ENCODE data around the gene HPRT1.

Gene HPRT1

DNA sequence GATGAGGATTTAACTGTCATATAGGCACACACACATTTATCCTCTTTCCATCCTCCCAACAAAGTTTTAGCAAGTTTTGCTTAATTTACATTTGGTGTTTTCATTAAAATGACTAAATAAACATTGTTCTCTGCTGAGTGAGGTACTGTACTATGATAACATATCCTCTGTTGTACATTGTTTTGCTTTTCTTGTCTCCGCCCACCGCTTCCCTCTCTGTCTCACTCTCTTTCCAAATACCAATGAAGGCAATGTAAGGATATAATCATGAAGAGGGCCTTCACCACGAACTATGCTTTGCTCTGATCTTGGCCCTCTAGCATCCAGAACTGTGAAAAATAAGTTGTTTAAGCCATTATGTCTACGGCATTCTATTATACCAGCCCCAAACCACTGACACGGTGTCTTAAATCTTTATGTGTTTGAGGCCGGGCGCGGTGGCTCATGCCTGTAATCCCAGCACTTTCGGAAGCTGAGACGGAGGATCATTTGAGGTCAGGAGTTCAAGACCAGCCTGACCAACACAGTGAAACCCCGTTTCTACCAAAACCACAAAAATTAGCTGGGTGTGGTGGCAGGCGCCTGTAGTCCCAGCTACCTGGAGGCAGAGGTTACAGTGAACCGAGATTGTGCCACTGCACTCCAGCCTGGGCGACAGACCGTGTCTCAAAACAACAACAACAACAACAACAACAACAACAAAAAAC, 65.3 kb downstream of the HPRT1 start:
- TF ChIP-seq, protein P1, sequence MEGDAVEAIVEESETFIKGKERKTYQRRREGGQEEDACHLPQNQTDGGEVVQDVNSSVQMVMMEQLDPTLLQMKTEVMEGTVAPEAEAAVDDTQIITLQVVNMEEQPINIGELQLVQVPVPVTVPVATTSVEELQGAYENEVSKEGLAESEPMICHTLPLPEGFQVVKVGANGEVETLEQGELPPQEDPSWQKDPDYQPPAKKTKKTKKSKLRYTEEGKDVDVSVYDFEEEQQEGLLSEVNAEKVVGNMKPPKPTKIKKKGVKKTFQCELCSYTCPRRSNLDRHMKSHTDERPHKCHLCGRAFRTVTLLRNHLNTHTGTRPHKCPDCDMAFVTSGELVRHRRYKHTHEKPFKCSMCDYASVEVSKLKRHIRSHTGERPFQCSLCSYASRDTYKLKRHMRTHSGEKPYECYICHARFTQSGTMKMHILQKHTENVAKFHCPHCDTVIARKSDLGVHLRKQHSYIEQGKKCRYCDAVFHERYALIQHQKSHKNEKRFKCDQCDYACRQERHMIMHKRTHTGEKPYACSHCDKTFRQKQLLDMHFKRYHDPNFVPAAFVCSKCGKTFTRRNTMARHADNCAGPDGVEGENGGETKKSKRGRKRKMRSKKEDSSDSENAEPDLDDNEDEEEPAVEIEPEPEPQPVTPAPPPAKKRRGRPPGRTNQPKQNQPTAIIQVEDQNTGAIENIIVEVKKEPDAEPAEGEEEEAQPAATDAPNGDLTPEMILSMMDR (IDR thresholded peaks at IDR 0.05; ENCODE audit: borderline replicate concordance, insufficient read depth, low read depth, low read length) = no peak
- H3K4me3 ChIP-seq (ENCODE audit: low read depth, low read length) = no peak overlapping the region

DNA sequence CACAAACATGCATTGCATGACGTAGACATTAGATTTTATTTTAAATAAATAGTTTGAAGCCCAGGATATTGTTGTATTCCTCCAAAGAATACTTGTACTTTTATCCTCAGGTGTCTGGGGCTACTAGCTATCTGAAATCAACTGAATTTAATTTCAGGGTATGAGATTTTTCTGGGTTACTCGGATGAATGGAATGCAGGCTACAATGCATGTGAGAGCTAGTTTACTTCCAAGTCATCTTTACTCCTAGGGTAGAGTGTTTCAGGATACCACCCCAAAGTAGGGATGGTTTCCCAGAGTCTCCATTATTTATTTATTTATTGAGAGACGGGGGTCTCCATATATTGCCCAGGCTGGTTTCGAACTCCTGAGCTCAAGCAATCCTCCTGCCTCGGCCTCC, 66.4 kb downstream of the HPRT1 start:
- TF ChIP-seq, protein P1 (IDR thresholded peaks at IDR 0.05; ENCODE audit: borderline replicate concordance, insufficient read depth, low read depth, low read length) = no peak
- H3K4me3 ChIP-seq (ENCODE audit: low read depth, low read length) = no peak overlapping the region

DNA sequence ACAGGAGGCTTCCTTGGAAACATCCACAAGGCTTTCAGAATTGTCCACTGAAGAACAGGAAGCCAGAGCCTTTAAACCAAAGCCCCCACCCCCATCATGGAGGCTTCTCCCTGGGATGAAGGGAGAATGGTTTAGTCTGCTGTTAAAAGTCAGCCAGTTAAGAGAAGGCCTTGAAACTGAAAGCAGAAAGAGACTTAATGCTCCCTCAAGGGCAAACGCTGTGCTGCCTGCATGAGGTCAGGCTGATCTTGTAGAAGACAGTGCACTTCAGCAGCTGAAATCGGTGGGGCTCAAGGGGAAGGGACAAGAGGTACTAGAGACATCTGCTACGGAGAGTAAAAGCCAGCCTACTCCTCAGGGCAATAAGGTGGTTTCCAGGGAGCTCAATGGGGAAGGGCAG, 69.0 kb downstream of the HPRT1 start:
- TF ChIP-seq, protein P1 (IDR thresholded peaks at IDR 0.05; ENCODE audit: borderline replicate concordance, insufficient read depth, low read depth, low read length) = no peak
- H3K4me3 ChIP-seq (ENCODE audit: low read depth, low read length) = no peak overlapping the region

DNA sequence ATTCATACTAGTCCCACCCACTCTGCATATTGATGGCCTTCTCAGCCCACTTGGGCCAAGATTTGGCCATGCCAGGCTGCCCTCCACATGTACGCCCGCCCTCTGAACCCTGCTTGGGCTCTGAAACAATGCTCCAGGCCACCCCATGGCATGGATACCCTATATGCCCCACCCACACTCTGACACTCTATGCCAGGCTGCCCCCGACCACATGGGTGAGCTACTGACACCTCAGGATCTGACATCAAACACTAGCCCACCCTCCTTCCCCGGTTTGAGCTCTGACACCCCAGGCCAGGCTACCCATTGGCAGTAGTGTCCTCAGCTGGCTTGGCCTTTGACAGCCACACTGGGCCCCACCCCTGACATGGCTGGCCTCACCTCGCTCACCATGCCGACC, 69.5 kb downstream of the HPRT1 start:
- TF ChIP-seq, protein P1 (IDR thresholded peaks at IDR 0.05; ENCODE audit: borderline replicate concordance, insufficient read depth, low read depth, low read length) = no peak
- H3K4me3 ChIP-seq (ENCODE audit: low read depth, low read length) = no peak overlapping the region

DNA sequence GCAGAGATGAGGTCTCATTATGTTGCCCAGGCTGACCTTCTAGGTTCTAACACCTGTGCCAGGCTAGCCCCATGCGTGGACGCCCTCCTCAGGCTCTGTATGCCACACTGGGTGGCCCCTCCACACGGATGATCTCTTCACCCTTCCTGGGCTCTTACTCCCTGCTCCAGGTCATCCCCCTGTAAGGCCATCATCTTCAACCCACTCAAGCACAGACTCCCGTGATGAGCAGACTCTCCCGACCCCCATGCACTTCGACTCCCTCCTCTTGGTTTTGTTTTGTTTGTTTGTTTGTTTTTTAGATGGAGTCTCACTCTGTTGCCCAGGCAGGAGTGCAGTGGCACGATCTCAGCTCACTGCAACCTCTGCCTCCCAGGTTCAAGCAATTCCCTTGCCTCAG, 70.9 kb downstream of the HPRT1 start:
- TF ChIP-seq, protein P1 (IDR thresholded peaks at IDR 0.05; ENCODE audit: borderline replicate concordance, insufficient read depth, low read depth, low read length) = no peak
- H3K4me3 ChIP-seq (ENCODE audit: low read depth, low read length) = no peak overlapping the region

DNA sequence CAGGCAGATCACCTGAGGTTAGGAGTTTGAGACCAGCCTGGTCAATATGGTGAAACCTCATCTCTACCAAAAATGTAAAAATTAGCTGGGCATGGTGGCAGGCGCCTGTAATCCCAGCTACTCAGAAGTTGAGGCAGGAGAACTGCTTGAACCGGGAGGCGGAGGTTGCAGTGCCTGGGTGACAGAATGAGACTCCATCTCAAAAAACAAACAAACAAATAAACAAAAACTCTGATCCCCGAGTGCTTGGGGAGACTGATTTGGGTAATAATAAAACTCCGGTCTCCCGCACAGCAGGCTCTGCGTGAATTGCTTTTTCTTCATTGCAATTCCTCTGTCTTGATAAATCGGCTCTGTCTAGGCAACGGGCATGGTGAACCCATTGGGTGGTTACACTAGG, 73.4 kb downstream of the HPRT1 start:
- TF ChIP-seq, protein P1 (IDR thresholded peaks at IDR 0.05; ENCODE audit: borderline replicate concordance, insufficient read depth, low read depth, low read length) = no peak
- H3K4me3 ChIP-seq (ENCODE audit: low read depth, low read length) = no peak overlapping the region

DNA sequence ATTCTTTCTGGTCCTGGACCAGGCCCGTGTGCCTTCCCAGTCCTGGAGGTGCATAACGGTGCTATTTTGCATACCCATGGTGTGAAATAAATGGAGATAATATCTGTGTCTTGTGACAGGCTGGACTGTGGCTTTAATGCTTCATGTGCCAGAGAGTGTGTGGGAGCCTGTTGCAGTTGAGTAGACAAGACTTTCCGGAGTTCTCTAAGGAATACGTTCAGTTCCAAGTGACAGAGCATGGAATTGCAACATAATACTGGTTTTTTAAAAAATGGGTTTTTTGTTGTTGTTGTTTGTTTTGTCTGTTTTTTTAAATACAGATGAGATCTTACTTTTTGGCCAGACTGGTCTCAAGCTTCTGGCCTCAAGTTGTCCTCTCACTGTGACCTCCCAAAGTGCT, 74.0 kb downstream of the HPRT1 start:
- H3K4me3 ChIP-seq (ENCODE audit: low read depth, low read length) = no peak overlapping the region
- TF ChIP-seq, protein P1 (IDR thresholded peaks at IDR 0.05; ENCODE audit: borderline replicate concordance, insufficient read depth, low read depth, low read length) = no peak

All from GM12875 (cell line).